Measurements from ENCODE around the gene SYT13.

- no peak for TF ChIP-seq POLR2A (IDR thresholded peaks at IDR 0.05)
- no peak for TF ChIP-seq CTCF (IDR thresholded peaks at IDR 0.05)
- no peak for TF ChIP-seq EP300 (IDR thresholded peaks at IDR 0.05)
Observed at GRCh38 chr11:45252877-45253276, 33.3 kb downstream of the SYT13 start.
